SK-N-MC (cell line): ENCODE data around the gene SLC18B1.

Experiments
- DNase-seq: peaks from one replicate; pipeline ENCODE4 v3.0.0-alpha.2; 2011; ENCODE audit warnings: low read depth, low spot score
- H3K27ac ChIP-seq: fragments of 200-600 bp; sonication (generic); 2 replicates; pipeline ENCODE4 v1.5.1; 2016; ENCODE audit warnings: mixed run types
- H3K36me3 ChIP-seq: fragments of 200-600 bp; sonication (generic); 2 replicates; pipeline ENCODE4 v1.6.1; 2017; ENCODE audit warnings: antibody characterized with exemption, low read length, mixed read lengths; ENCODE audit not compliant: insufficient read depth
- H3K4me3 ChIP-seq: fragments of 200-600 bp; sonication (generic); 2 replicates; pipeline ENCODE4 v1.5.1; 2016
- H3K9ac ChIP-seq: fragments of 200-600 bp; sonication (generic); 2 replicates; pipeline ENCODE4 v1.8.0; 2017; ENCODE audit warnings: mixed run types, mixed read lengths; ENCODE audit not compliant: insufficient read length
- H3K9me3 ChIP-seq: fragments of 200-600 bp; sonication (generic); 2 replicates; pipeline ENCODE4 v1.6.1; 2017; ENCODE audit warnings: low read depth, mild to moderate bottlenecking, antibody characterized with exemption, low read length, moderate library complexity, mixed read lengths
- EZH2 ChIP-seq: fragments of 200-600 bp; sonication (generic); IDR thresholded peaks from one replicate; pipeline ENCODE4 v1.6.1; 2017; ENCODE audit warnings: antibody characterized with exemption
- FOXP2 ChIP-seq: optimal IDR thresholded peaks from 2 replicates; pipeline ENCODE3; 2011; ENCODE audit warnings: mild to moderate bottlenecking, moderate library complexity; ENCODE audit not compliant: insufficient read depth; ENCODE audit errors: extremely low read length, control extremely low read depth
- POLR2AphosphoS5 ChIP-seq: IDR thresholded peaks from 2 replicates; pipeline ENCODE4 v1.6.1; 2012; ENCODE audit warnings: mild to moderate bottlenecking, low read depth, low read length, borderline replicate concordance

The SLC18B1 gene

GRCh38 chr6:132751828-132752227 lies 46.6 kb downstream of the SLC18B1 start:
- H3K36me3 ChIP-seq = no peaks in the 10 kb centered on the region
- H3K27ac ChIP-seq = no peak overlapping the region
- TF ChIP-seq FOXP2 (no peak), EZH2 (no peak), POLR2AphosphoS5 (no peak)
- DNase-seq = no peak
- H3K4me3 ChIP-seq = no peak overlapping the region
- H3K9me3 ChIP-seq = no peaks in the 10 kb centered on the region
- no peak overlapping the region for H3K9ac ChIP-seq

GRCh38 chr6:132751306-132751705 lies 47.1 kb downstream of the SLC18B1 start:
- no peak overlapping the region for H3K4me3 ChIP-seq

GRCh38 chr6:132750455-132751248 lies 47.8 kb downstream of the SLC18B1 start:
- no peak for DNase-seq
- Histone ChIP-seq H3K27ac (no peak overlapping the region), H3K36me3 (no peaks in the 10 kb centered on the region), H3K4me3 (no peak overlapping the region), H3K9me3 (no peaks in the 10 kb centered on the region), H3K9ac (no peak overlapping the region)
- no peak for TF ChIP-seq POLR2AphosphoS5
- TF ChIP-seq FOXP2 = no peak
- TF ChIP-seq EZH2 = no peak

More at GRCh38 chr6:132751306-132751705, 47.1 kb downstream of the SLC18B1 start:
- Histone ChIP-seq H3K9ac (no peak overlapping the region), H3K36me3 (no peaks in the 10 kb centered on the region), H3K9me3 (no peaks in the 10 kb centered on the region), H3K27ac (no peak overlapping the region)
- no peak for DNase-seq
- TF ChIP-seq EZH2 = no peak
- TF ChIP-seq POLR2AphosphoS5 = no peak
- no peak for TF ChIP-seq FOXP2

GRCh38 chr6:132749111-132749510 lies 49.3 kb downstream of the SLC18B1 start:
- no peak for DNase-seq
- Histone ChIP-seq H3K36me3 (no peaks in the 10 kb centered on the region), H3K9ac (no peak overlapping the region), H3K9me3 (no peaks in the 10 kb centered on the region), H3K27ac (no peak overlapping the region), H3K4me3 (no peak overlapping the region)
- TF ChIP-seq FOXP2 (no peak), POLR2AphosphoS5 (no peak), EZH2 (no peak)

GRCh38 chr6:132748446-132748845 lies 50.0 kb downstream of the SLC18B1 start:
- Histone ChIP-seq H3K4me3 (no peak overlapping the region), H3K27ac (no peak overlapping the region), H3K9me3 (no peaks in the 10 kb centered on the region), H3K36me3 (no peaks in the 10 kb centered on the region), H3K9ac (no peak overlapping the region)
- DNase-seq = no peak
- TF ChIP-seq FOXP2 (no peak), EZH2 (no peak), POLR2AphosphoS5 (no peak)

- H3K9ac ChIP-seq = no peak overlapping the region
- DNase-seq = peak; percentile 8
- H3K27ac ChIP-seq = no peak overlapping the region
- no peak overlapping the region for H3K4me3 ChIP-seq
- no peaks in the 10 kb centered on the region for H3K9me3 ChIP-seq
- TF ChIP-seq FOXP2 (no peak), POLR2AphosphoS5 (no peak), EZH2 (no peak)
- H3K36me3 ChIP-seq = no peaks in the 10 kb centered on the region
These were observed 52.4 kb downstream of the SLC18B1 start for GRCh38 chr6:132746048-132746447.

GRCh38 chr6:132742495-132742894 lies 55.9 kb downstream of the SLC18B1 start:
- H3K4me3 ChIP-seq = no peak overlapping the region
- no peak for TF ChIP-seq EZH2
- no peak for TF ChIP-seq POLR2AphosphoS5
- no peak for TF ChIP-seq FOXP2
- H3K9ac ChIP-seq = no peak overlapping the region
- DNase-seq = no peak
- H3K27ac ChIP-seq = no peak overlapping the region
- H3K36me3 ChIP-seq = no peaks in the 10 kb centered on the region
- no peaks in the 10 kb centered on the region for H3K9me3 ChIP-seq

DNA sequence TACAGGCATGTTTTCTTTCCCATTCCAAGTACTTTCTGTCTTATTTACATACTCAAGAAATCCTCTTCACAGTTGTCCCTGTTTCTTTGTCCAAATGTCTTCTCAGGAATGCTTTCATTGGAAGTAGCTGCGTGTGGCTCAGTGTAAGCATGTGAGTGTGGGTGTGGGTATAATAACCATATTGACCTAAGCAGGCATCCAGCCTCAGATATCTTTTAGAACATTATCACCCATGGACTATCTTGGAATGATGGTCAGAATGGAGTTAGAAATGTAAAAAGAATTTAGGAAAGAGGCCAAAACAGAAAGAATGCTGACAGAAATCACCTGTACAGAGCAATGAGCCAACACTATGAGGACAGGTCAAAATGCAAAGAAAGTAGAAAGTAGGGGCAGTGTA lies 57.2 kb downstream of the SLC18B1 start:
- DNase-seq = no peak
- no peaks in the 10 kb centered on the region for H3K36me3 ChIP-seq
- no peaks in the 10 kb centered on the region for H3K9me3 ChIP-seq
- H3K9ac ChIP-seq = no peak overlapping the region
- no peak for TF ChIP-seq FOXP2
- no peak for TF ChIP-seq POLR2AphosphoS5
- no peak for TF ChIP-seq EZH2
- no peak overlapping the region for H3K4me3 ChIP-seq
- no peak overlapping the region for H3K27ac ChIP-seq
